RWPE1 (cell line): ENCODE data around the gene EBF4.

Experiments
- CTCF ChIA-PET: fragments of 350-600 bp; sonication (Branson Sonifier 250); formaldehyde crosslinking; extraction: SDS; loops from one replicate; lab custom pipeline; 2021; lab: Yijun Ruan, JAX
- POLR2A ChIA-PET: fragments of 400-600 bp; formaldehyde crosslinking; extraction: SDS; loops from one replicate; lab custom pipeline; 2020; ENCODE audit warnings: antibody characterized with exemption; ENCODE audit not compliant: low non-redundant PET; lab: Yijun Ruan, JAX
- DNase-seq: peaks from one replicate; pipeline ENCODE4 v3.0.0; 2012; ENCODE audit warnings: low spot score
- H3K27ac ChIP-seq: fragments of 450-650 bp; 2 replicates; pipeline ENCODE4 v1.5.1; 2017
- CTCF ChIP-seq: fragments of 450-650 bp; conservative IDR thresholded peaks from 2 replicates; pipeline ENCODE4 v1.5.1; 2017; ENCODE audit warnings: low read depth, mild to moderate bottlenecking

The EBF4 gene

GRCh38 chr20:2653556-2654383 is 38.8 kb upstream of the EBF4 start:
- peak overlapping the region; percentile 96 for H3K27ac ChIP-seq
- DNase-seq, result no peak
- no peak for TF ChIP-seq CTCF
- ChIA-PET CTCF (interaction anchor here (0.6 to 1.1 kb wide), 3 partner anchors 16 to 364 kb away, joined by 3 to 4 read pairs (median 3); no protein-coding TSS in a partner anchor), POLR2A (no interaction called here)

GRCh38 chr20:2654384-2654822 is 38.2 kb upstream of the EBF4 start:
- peak overlapping the region; percentile 96 for H3K27ac ChIP-seq
- POLR2A ChIA-PET, result no interaction called here
- no peak for TF ChIP-seq CTCF
- CTCF ChIA-PET, result interaction anchor here (0.6 kb wide), 1 partner anchor 16 kb away, joined by 3 read pairs; no protein-coding TSS in a partner anchor
- no peak for DNase-seq

GRCh38 chr20:2654831-2655230 is 37.7 kb upstream of the EBF4 start:
- CTCF ChIA-PET, result no interaction called here
- H3K27ac ChIP-seq, result peak overlapping the region; percentile 96
- POLR2A ChIA-PET, result no interaction called here
- DNase-seq, result no peak
- TF ChIP-seq CTCF, result no peak

- ChIA-PET CTCF (no interaction called here), POLR2A (no interaction called here)
These were observed 37.1 kb upstream of the EBF4 start for GRCh38 chr20:2655331-2656116.

GRCh38 chr20:2656471-2657117 is 36.0 kb upstream of the EBF4 start:
- DNase-seq, result no peak
- ChIA-PET POLR2A (no interaction called here), CTCF (no interaction called here)
- TF ChIP-seq CTCF, result no peak
- H3K27ac ChIP-seq, result peak overlapping the region; percentile 96

More at GRCh38 chr20:2655331-2656116, 37.1 kb upstream of the EBF4 start:
- no peak for DNase-seq
- peak overlapping the region; percentile 96 for H3K27ac ChIP-seq
- no peak for TF ChIP-seq CTCF

- ChIA-PET POLR2A (no interaction called here), CTCF (no interaction called here)
- no peak for DNase-seq
- peak overlapping the region; percentile 96 for H3K27ac ChIP-seq
- no peak for TF ChIP-seq CTCF
These were observed 35.3 kb upstream of the EBF4 start for GRCh38 chr20:2657241-2657640.
